Activated naive CD8-positive, alpha-beta T cell treated with anti-CD3 and anti-CD28 coated beads, Interleukin-2, amount 50 U/mL, for 16 hours (primary cell): ENCODE measurements around the gene CREBRF.
"Not testable (repeated sequence)": the region's sequence is repeated elsewhere in the genome, so short reads cannot be mapped to it uniquely, and the experiment has no call there.

Experiments used
- DNase-seq: peaks from one replicate; pipeline ENCODE4 v3.0.0-alpha.2; 2020; ENCODE audit warnings: low read depth, low spot score

Gene CREBRF

DNA sequence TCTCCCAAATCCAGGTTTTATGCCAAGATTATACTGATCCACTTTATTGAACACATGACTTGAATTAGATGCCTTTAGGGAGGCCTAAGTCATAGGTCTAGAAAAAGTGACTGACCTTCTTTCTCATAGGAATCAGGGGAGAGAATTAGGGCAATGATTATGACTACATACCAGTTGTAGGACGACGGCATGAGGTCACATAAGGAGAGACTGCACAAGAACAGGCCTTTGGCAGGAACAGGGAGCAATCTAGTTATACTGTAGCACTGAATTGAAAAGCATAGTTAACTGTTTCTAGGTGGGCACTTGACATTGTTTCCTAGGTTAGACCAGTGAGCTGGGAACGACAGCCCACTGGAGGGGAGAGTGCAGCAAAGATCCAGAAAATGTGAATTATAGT, 22.7 kb downstream of the CREBRF start:
- DNase-seq = no peak

DNA sequence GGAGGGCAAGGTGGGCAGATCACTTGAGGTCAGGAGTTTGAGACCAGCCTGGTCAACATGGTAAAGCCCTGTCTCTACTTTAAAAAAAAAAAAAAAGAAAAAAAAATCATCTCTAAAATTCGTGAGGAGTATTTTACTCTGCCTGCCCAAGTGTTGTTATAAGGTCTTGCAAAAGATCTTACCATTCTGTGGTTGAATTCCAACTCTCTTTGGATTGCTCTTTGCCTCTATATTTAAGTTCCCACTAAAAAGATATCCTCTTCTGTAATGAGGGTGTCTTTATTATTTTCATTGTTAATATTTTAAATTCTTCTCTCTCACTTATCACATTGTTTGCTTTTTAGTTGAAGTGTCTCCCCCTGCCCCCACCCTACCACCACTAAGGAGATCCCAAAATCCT, 33.4 kb downstream of the CREBRF start:
- DNase-seq = no peak

DNA sequence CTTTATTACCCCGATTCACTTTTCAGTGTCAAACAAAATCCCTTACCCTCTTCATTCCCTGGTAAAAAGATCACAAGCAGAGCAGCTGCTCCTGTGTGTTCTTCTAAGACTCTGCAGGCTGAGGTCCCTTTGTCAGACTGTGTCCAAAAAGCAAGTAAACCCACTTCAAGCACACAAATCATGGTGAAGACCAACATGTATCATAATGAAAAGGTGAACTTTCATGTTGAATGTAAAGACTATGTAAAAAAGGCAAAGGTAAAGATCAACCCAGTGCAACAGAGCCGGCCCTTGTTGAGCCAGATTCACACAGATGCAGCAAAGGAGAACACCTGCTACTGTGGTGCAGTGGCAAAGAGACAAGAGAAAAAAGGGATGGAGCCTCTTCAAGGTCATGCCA, 34.5 kb downstream of the CREBRF start:
- no peak for DNase-seq

DNA sequence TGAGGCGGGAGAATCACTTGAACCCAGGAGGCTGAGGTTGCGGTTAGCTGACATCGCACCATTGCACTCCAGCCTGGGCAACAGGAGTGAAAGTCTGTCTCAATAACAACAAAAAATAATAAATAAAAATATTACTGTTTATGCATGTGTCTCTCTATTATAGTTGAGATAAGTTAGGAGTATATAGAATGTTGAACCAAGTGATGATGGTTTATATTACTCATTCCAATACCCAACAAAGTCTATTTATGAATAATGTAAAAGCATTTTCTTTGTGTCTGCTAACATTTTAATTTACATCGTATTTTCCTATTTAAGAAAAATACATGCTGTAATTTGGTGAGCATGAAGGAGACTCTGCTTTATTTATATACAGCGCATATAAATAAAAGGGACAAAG, 35.8 kb downstream of the CREBRF start:
- no peak for DNase-seq

DNA sequence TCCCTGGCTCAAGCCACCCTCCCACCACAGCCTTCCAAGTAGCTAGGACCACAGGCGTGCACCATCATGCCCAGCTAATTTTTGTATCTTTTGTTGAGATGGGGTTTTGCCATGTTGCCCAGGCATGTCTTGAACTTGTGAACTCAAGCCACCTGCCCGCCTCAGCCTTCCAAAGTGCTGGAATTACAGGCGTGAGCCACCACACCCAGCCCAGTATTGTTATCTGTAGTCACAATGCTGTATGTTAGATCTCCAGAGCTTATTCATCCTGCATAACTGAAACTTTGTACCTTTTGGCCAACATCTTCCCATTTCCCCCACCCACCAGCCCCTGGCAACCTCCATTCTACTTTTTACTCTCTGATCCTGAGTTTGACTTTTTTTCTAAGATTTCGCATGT, 37.5 kb downstream of the CREBRF start:
- no peak for DNase-seq

DNA sequence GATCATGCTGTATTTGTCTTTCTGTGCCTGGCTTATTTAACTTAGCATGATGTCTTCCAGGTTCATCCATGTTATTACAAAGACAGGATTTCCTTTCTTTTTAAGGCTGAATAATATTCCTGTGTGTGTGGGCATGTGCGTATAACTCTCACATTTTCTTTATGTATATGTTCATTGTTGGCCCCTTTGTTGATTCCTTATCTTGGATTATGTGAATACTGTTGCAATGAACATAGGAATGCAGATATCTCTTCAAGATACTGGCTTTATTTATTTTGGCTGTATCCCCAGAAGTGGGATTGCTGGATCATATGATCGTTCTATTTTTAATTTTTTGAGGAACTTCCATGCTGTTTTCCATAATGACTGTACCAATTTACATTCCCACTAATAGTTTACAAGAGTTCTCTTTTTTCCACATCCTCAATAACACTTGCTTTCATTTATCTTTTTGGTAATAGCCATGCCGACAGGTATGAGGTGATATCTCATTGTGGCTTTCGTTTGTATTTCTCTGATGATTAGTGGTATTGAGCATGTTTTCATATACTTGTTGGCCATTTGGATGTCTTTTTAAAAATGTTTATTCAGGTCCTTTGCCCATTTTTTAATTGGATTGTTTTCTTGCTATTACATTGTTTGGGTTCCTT, 38.0 kb downstream of the CREBRF start:
- DNase-seq = no peak

DNA sequence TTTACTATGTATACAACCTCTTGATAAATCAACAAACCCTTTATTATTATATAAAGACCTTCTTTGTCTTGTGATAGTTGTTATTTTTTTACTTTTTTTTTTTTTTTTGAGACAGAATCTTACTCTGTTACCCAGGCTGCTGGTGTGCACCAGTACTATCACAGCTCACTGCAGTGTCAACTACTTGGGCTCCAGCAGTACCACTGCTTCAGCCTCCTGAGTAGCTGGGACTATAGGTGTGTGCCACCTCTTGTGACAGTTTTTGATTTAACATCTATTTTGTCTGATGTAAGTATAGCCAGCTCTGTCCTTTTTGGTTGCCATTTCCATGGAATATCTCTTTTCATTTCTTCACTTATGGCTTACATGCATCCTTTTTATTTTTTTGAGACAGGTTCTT, 42.6 kb downstream of the CREBRF start:
- no peak for DNase-seq

DNA sequence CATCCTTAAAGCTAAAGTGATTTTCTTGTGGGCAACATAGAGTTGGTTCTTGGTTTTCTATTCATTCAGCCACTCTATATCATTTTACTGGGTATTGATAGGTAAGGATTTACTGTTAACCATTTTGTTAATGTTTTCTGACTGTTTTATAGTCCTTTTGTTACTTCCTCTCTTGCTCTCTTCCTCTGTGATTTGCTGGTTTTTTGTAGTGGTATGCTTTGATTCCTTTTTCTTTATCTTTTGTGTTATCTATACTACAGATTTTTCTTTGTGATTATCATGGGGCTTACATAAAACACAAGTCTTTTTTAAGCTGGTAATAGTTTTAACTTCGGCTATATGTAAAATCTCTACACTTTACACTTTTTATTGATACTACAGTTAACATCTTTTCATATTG, 43.3 kb downstream of the CREBRF start:
- no peak for DNase-seq

DNA sequence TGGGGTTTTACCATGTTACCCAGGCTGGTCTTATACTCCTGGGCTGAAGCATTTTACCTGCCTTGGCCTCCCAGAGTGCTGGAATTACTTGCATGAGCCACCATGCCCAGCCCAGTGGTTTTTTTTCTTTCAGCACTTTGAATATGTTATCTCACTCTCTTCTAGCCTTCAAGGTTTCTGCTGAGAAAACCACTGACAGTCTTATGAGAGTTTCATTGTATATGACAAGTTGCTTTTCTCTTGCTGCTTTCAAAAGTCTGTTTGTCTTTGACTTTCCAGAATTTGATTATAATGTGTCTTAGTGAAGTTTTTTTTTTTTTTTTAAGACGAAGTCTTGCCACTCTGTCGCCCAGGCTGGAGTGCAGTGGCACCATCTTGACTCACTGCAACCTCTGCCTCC, 45.1 kb downstream of the CREBRF start:
- DNase-seq = no peak

DNA sequence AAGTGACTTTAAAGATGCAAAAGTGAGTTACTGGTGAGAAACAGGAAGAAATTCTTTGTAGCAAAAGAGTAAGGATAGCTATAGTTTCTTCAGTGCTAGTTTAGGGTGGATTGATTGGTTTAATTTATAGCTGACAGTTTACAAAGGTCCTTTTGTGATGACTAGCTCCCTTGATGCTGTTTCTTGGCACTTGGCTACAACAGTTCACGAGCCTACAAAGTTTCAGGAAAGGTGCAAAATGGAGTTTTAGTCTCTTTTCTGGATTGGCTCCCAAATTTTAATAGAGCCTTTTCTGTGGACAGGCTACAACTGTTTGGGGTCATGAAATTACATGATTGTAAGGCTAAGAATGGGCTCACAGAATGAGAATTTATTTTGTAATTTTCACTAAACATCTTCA, 47.3 kb downstream of the CREBRF start:
- DNase-seq = no peak

DNA sequence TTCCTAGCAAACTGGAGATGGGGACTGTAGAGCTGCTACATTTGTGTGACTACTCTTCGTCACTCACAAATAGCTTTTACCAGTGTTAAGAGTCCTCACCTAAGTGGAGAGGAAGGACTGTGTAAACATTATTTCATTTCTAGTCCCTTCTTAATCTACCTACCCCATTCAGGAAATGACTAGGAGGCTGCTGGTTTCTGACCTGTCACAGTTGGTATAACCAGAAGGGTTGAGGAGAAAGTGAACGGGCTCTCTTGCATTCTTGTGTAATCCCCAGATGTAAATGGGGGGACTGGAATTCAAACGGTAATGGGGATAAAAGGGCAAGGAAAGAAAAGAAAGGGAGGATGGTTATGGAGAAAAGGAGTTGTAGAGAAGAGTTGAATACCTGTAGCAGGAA, 52.8 kb downstream of the CREBRF start:
- DNase-seq = no peak

DNA sequence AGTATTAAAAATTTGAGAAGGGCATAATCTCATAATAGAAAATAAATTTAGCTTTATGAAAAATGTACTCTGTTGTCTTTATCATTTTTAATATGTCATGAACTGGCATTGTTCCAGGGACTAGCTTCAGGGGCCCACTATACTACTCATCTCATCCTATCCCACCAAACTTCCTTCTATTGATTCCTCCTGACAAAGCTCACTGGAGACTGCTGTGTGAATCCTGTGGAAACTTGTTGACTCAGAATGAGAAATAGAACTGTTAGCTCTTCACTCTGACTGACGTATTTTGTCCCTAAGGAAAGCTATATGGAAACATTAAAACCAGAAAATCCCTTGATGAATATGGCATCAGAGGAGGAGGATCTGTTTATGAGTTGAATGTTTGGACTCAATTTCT, 58.4 kb downstream of the CREBRF start:
- no peak for DNase-seq

DNA sequence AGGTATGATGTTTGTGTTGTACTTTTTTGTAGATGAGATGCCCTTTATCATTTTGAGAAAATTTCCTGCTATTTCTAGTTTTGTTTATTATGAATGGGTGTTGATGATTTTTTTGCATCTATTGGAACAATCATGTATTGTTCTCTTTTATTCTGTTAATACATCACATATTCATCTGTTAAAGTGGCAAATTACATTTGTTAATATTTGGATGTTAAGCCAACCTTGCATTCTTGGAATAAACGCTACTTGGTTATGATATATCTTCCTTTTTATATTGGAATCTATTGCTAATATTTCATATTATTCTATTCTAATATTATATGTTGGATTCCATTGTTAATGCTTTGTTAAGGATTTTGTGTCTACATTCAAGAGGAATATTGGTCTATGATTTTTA, 63.6 kb downstream of the CREBRF start:
- no peak for DNase-seq

DNA sequence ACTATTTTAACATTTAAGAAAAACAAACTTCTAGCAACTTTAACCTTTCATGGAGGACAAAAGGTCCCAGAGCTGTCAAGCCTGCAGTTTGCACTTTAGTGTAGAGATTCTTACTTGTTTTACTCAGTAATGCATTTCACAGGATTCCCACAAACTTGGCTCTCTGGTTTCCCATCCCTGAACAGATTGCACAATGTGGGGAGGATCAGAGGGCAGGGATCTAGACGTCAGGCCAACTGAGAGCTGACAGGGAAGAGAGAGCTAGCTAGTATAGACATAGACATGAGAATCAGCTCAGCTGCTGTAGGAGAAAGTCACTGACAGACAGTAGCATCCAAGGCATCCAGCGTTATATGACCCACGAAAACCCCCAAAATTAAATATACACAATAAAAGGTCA, 67.3 kb downstream of the CREBRF start:
- DNase-seq = no peak

DNA sequence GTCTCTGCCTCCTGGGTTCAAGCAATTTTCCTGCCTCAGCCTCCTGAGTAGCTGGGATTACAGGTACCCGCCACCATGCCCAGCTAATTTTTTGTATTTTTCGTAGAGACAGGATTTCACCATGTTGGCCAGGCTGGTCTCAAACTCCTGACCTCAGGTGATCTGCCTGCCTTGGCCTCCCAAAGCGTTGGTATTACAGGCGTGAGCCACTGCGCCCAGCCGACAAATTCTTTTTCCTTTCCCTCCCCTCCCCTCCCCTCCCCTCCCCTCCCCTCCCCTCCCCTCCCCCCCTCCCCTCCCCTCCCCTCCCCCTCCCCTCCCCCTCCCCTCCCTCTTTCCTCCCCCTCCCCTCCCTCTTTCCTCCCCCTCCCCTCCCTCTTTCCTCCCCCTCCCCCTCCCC, 76.0 kb downstream of the CREBRF start:
- DNase-seq = not testable (repeated sequence)

DNA sequence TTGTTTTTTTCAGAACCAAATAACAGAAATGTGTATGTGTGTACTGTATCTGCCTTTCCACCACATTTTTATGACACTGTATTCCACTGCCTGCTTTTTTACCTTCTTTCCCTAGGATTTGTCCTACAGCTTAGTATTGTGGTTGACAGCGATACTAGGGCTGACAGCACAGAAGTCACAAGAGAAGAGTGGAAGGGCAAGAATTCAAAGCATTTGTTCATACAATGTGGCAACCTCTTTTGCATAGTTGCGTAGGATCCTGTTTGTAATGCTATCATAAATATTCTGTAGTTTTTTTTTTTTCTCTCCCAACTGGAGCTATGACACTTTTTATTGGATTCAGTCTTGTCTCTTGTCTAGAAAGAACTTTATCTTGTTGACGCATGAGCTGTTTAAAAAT, 82.6 kb downstream of the CREBRF start:
- no peak for DNase-seq

DNA sequence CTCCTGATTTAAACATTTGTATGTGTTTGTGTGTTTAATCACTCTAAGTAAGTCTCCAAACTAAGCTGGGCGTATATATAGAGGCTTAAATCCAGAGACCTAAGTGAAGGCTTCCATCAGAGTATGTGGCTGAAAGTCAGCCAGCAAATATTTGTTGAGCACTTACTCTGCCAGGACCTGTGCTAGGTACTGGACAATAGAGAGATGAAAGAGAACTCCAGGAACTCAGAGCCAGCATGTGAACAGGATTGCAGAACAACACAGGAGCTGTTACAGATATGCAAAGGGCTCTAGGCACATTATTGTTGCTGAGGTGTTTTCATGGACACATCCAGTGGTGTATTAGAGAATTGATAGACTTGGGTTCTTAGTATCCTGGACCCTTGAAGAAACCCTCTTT, 83.5 kb downstream of the CREBRF start:
- no peak for DNase-seq

DNA sequence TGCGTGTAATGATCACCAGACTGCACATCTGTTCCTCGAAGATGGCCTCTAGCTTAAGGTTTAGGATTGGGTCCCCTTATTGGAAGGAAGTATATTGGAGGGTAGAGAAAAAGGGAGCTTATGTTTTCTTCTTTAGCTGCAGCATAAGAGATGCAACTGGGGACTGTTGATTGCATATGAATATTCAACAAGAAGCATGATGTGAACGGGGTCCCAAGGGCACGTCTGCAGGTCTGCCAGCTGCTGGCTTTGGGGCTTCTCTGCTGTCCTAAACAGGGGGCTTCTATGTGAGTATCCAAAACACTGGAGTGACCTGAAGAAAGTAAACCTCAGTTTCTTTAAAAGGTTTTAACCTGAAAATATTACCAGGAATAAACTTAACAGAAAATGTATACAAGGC, 84.6 kb downstream of the CREBRF start:
- DNase-seq = no peak

DNA sequence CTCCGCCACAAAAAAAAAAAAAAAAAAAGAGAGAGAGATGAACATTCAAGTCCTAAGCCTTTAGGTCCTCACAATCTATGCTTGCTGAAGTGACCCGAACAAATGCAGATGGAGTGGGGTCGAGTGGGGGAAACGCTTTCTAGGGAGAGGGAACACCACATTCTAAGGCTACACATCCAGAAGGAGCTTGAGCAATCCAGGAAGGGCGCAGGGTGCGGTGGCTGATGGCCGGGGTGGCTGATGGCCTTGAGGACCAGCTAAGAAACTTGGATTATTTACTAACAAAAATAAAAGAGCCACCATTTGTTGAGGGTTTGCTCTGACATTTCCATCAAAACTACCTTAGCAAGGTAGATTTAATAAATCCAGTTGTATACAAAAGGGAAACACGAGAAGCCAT, 87.4 kb downstream of the CREBRF start:
- DNase-seq = no peak

DNA sequence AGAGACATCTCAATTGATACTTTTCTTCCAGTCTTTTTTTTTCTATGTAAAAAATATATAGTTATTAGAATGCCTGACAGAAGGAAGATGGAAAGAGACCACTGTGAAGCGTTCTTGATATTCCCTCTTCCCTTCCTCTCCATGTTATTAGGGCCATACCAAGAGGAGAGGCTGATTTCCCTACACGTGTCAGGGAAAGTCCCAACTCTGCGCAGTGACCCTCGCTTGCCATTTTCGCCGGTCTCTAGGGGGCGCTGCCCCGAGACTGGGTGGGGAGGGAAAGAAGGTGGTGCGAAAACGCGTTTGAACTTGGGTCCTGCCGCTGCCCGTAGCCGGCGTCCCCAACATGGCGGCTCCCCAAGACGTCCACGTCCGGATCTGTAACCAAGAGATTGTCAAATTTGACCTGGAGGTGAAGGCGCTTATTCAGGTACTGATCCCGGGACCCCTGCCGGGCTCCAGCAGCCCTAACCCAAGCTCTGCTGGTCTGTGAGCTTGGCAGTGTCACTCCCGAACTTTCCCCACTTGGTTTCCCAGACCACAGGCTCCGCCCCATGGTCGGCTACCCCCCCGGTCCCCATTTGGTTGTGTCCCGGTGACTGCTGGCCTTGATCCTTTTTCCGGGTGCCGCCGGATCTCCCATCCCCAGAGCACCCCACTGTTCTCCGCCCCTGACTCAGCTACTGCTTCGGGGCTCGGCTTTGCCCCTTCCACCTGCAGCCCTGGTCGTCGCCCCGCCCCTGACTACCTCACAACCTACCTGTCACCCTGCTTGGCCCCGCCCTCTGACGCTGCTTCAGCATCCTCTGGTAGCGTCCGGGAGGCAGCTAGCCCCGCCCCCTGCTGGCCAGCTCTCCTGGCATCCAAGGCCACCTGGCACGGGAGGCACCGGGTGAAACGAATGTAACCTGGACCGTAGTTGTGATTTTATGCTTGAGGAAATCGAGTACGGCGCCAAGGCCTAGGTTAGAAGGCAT, 88.3 kb downstream of the CREBRF start, which contains the start of gene BNIP1:
TSS of gene BNIP1 (plus strand) at position 332 of the 977 bp plus-strand sequence. CDS start at position 347, 15 bp downstream.
- DNase-seq = peak; percentile 97

DNA sequence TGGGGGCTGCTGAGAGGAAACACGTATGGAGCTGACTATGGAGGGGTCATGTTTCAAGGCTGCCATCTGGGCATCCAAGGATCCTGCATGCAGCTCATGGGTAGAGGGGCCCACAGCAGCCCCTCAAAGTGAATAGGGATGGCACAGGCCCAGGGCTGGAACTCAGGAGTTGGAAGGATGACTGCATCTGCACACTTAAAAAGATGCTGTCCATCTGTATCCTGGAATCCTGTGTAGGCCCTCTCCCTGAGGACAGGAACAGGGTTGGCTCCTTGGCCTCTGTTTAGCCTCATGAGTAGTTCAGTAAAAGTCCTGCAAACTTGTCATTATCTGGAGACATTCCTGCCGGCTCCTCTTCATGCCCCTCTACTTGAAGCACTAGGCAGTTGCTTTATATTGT, 92.2 kb downstream of the CREBRF start:
- no peak for DNase-seq

DNA sequence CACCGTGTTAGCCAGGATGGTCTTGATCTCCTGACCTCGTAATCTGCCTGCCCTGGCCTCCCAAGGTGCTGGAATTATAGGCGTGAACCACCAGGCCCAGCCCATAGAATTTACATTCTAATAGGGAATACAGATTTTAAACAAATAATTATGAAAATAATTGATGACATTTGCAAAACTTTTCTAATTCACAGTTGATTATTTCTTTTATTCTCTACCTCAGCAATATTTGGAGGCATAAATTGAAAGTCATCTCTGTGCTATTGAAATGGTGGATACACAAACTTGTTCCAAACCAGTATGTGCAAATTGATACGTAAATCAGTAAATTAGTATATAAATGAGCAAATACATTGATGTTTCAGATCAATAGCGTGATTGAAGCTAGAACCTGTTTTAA, 96.4 kb downstream of the CREBRF start:
- no peak for DNase-seq

DNA sequence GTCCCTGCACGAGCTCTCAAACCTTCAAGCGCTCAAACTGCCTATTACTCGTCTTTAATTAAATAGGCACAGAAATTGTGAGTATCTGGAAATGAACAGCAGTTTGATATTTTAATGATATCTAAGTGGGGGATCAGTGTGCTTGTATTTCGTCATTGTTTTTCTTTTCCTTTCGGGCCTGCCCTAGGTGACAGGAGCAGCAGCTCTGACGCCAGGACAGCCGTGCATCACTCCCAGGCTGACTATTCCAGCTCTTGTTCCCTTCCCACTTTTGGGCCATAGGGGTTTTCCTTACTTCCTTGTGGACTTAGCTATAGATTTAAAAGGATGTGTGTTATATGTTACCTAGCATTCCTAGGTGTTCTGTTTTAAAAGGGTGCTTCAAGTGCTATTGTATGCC, 97.7 kb downstream of the CREBRF start:
- DNase-seq = no peak
